C4-2B (cell line): ENCODE results near the gene LRFN2.

Source experiments
- H3K27ac ChIP-seq: fragments of 450-650 bp; 2 replicates; pipeline ENCODE4 v1.5.1; 2017
- ZFX ChIP-seq: fragments of 450-650 bp; IDR thresholded peaks from 2 replicates; pipeline ENCODE4 v1.6.1; 2017
- TF ChIP-seq, protein P1 (sequence below): fragments of 450-650 bp; conservative IDR thresholded peaks from 2 replicates; pipeline ENCODE4 v1.5.1; 2017; ENCODE audit warnings: mild to moderate bottlenecking

The LRFN2 gene

DNA sequence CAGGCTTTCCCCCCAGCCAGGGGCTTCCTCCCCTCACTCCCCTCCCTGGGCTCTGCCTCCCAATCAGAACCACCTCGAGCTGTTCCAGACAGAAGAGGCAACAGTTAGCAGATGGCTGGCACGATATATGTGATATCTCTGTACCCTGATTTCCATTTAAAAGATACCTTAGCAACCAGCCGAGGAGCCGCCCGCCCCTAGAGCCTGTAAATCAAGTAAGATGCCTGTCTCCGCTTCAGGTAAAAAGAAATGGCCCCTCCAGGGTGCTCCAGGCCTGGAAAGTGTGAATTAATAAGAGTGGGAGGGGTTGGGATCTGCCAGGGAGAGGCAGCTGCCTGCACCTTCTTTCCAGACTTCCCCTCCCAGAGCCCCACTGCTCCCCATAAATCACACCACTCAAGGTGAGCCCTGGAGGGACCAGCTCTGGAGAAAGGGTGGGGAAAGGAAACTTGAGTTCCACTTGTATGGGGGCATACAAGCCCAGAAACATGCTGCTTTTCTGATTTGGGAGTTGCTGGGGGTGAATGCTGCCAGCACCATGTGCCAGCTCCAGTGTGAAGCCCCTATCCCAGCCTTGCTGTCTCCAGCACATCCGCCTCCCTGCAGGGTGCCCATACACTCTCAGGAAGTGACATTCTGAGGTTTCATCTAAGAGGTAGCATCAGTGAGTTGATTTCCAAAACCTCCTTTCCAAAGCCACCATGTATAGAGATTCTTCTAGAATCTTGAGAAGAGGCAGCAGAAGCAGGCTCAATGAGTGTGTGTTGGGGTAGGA lies 148.0 kb downstream of the LRFN2 start:
- TF ChIP-seq, protein P1, sequence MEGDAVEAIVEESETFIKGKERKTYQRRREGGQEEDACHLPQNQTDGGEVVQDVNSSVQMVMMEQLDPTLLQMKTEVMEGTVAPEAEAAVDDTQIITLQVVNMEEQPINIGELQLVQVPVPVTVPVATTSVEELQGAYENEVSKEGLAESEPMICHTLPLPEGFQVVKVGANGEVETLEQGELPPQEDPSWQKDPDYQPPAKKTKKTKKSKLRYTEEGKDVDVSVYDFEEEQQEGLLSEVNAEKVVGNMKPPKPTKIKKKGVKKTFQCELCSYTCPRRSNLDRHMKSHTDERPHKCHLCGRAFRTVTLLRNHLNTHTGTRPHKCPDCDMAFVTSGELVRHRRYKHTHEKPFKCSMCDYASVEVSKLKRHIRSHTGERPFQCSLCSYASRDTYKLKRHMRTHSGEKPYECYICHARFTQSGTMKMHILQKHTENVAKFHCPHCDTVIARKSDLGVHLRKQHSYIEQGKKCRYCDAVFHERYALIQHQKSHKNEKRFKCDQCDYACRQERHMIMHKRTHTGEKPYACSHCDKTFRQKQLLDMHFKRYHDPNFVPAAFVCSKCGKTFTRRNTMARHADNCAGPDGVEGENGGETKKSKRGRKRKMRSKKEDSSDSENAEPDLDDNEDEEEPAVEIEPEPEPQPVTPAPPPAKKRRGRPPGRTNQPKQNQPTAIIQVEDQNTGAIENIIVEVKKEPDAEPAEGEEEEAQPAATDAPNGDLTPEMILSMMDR: no peak
- TF ChIP-seq ZFX: no peak
- no peak overlapping the region for H3K27ac ChIP-seq

DNA sequence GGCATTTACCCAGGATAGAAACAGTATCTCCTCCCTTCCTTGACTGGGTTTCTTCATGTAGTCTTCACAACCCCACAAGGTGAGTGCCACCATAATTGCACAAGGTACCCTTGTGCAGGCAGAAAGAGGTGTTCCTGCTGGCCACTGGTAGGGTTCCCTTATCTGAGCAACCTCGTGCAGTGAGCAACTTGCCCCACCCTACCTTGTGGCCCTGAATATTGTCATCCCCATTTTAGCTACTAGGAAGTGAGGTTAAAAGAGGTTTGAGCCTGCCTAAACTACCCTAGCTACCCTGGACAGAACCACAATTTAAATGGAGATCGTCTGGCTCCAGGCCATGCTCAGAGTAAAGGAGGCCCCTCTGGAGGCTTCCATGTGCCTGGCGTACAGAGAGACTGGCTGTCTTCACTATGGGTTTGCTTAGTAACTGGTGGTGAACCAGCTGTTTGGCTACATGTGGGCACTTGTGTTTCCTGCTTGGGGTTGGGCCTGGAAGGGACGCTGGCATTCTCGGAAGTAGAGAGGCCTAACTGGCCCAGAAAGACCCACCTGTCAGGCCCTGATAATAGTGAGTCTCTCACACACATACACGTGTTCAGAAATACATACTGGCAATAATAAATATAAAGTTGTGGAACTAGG lies 148.8 kb downstream of the LRFN2 start:
- H3K27ac ChIP-seq: no peak overlapping the region
- TF ChIP-seq, protein P1: no peak
- no peak for TF ChIP-seq ZFX

DNA sequence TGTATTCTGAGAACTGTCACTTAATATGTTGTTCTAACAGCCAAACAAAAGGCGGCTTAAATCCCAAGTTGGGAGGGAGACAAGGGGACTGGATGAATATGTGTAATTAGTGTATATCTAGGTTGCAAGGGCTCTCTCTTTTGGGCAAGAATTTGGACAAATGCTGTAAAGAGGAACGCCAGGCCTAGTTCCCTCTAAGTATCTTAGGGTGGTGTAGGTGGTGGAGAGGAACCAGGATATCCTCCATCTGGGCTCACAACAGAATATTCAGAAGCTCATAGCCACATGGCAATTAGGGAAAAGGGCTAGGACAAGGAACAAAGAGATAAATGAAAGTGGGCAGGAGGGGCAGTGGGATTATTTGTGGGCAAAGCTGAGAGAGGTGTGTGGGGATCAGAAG lies 149.5 kb downstream of the LRFN2 start:
- H3K27ac ChIP-seq: no peak overlapping the region
- TF ChIP-seq ZFX: no peak
- TF ChIP-seq, protein P1: no peak

DNA sequence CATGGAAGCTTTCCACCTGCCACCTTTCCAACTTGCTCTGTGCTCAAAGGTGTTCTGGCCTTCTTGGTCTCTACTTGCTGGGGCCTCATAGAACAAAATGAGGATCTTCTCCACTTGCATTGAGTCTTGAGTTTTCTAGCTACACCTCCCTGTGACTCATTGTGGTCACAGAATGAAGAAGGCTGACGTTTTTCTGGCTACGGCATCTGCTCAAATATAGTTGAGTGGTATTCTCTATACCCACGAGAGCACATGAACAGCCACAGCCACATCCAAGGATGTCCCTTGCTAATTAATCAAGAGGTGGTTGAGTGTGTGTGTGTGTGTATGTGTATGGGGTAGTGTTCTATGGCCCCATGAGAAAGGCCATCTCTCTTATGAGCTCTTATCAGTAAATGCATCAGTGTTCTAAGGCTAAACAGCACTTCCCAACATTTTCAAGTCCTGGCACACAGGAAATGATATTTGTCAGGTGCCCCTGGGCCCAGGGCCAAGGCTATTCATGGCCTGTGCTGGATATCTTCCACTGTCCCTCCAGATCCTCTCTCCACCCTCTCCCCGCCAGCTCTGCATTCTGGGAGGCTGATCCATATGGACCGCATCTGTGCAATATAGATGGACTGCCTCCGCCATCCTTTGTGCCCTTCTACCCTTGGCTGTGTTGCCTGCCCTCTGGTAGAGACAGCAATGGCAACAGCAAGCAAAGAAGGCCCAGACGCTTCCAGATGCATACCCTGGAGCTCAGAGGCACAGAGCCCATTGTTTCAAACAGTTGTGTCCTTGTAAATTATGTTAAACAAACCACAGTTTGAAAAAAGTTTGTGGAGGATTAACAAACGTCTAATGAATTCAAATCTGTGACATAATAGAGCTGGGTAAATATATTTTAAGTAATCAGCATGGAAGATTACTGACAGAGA lies 150.2 kb downstream of the LRFN2 start:
- no peak overlapping the region for H3K27ac ChIP-seq
- no peak for TF ChIP-seq ZFX
- TF ChIP-seq, protein P1: no peak

DNA sequence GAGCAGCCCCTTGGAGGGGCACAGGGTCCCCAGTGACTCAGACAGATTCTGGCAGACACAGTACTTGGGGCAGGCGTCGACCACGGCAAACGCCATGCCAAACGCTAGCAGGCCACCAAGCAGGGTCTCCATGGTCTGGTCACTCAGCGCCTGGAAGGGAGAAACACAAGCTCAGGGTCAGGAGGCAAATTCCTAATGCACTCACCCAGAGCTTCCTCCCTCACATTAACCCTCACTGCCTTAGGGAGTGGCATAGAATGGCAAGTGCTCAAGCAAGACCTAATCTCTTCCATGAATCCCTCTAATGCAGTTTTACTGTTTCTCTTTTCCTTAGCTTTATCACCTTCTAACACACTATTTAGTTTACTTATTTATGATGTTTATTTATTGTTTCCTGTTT lies 154.2 kb downstream of the LRFN2 start:
- no peak for TF ChIP-seq ZFX
- TF ChIP-seq, protein P1: no peak
- H3K27ac ChIP-seq: no peak overlapping the region

DNA sequence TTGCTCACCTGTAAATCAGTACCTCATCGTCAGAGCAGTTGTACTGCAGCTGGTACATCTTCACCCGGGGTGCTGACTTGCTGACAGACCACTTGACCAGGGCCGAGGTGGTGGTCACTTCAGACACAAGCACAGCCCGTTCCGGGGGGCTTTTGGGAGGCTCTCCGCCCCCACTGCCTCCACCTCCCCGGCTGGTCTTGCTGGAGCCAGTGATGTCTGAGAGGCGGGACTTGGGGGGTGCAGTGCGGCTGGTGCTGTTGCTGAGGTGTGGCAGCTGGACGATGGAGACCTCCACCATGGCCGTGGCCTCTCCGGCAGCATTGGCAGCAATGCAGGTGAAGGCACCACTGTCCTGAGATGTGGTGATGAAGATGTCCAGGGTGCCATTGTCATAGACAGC lies 155.5 kb downstream of the LRFN2 start:
- TF ChIP-seq ZFX: no peak
- TF ChIP-seq, protein P1: no peak
- no peak overlapping the region for H3K27ac ChIP-seq

DNA sequence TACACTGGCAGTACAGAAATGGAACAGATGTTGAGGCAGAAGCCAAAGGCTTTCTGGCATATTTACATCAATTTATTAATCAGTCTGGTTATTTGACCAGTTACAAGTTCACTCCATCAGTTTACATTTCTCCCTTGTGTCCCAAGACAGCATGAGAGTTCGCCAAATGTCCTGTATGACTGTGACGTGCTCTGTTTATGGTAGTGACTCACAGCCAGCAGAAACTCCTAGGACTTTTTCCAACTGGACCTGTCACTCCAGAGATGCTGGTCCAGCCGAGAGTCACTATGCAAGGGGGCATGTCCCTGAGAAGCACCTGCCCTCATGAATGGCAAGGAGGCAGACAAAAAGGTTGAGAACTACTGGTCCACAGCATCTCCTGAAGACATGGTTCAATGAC lies 160.0 kb downstream of the LRFN2 start:
- H3K27ac ChIP-seq: no peak overlapping the region
- TF ChIP-seq, protein P1: no peak
- TF ChIP-seq ZFX: no peak
